Uterus (tissue), 4 donors: Measurements from ENCODE around the gene TRAF3. TPM values are rescaled to one million over a fixed set of nuclear protein-coding genes. Genes with fewer than 3 reads are reported as not detected.
"Not testable (repeated sequence)": the region's sequence is repeated elsewhere in the genome, so short reads cannot be mapped to it uniquely, and the experiment has no call there.

ENCODE experiments used
- DNase-seq, 2 donors: peaks; one replicate each; pipeline ENCODE4 v3.0.0-alpha.2; 2019 to 2020
- H3K27ac ChIP-seq, 2 donors: fragments of 200-600 bp; sonication (generic); 1 replicate in 1 of 2; 2 replicates in 1 of 2; pipeline ENCODE4 v1.5.1; 2016 to 2018
- H3K27me3 ChIP-seq, 2 donors: fragments of 200-600 bp; sonication (generic); one replicate each; pipeline ENCODE4 v1.5.1; 2018 to 2019; ENCODE audit warnings: control low read depth in 1 of 2
- H3K36me3 ChIP-seq, 2 donors: fragments of 200-600 bp; sonication (generic); one replicate each; pipeline ENCODE4 v1.5.1; 2019; ENCODE audit warnings: control low read depth in 1 of 2
- H3K4me1 ChIP-seq, 2 donors: fragments of 200-600 bp; sonication (generic); one replicate each; pipeline ENCODE4 v1.5.1; 2018 to 2019; ENCODE audit warnings: control low read depth in 1 of 2
- H3K4me3 ChIP-seq, 2 donors: fragments of 200-600 bp; sonication (generic); 1 replicate in 1 of 2; 2 replicates in 1 of 2; pipeline ENCODE4 v1.5.1; 2018 to 2019; ENCODE audit warnings: mild to moderate bottlenecking in 1 of 2
- H3K9me3 ChIP-seq, 2 donors: fragments of 200-600 bp; sonication (generic); one replicate each; pipeline ENCODE4 v1.5.1; 2019; ENCODE audit warnings: control low read depth in 1 of 2
- CTCF ChIP-seq, 4 experiments: fragments of 200-600 bp in 2 of 4; fragments of 450-650 bp in 2 of 4; sonication (generic) in 2 of 4; IDR thresholded peaks; one replicate each; pipeline ENCODE4 v1.5.1; 2016 to 2019; ENCODE audit warnings: antibody characterized with exemption in 4 of 4, mild to moderate bottlenecking in 2 of 4, moderate library complexity in 1 of 4
- POLR2A ChIP-seq, 2 donors: fragments of 450-650 bp; IDR thresholded peaks; one replicate each; pipeline ENCODE4 v1.6.1; 2016; ENCODE audit warnings: antibody characterized with exemption in 2 of 2, mild to moderate bottlenecking in 1 of 2, moderate library complexity in 1 of 2
- intact Hi-C: fragments of 100-400 bp; cut with DNase I; formaldehyde crosslinking; loops from one replicate; pipeline ENCODE4 v1.15.1; 2023; ENCODE audit warnings: low total_unique reads
- total RNA-seq, 4 donors: library from RNA; depleted of rRNA in 3 of 4; stranded (reverse); fragments of >200 nt in 3 of 4; gene quantifications; one replicate each; pipeline versions ENCODE4 v1.1.0 to v1.2.4, GENCODE V29; 2014 to 2023
- donor health status: DM: yes; HTN: yes; CAD: no.

Gene TRAF3
- total RNA-seq, 4 donors from 2014 or later: 7.4 to 33.1 (median 22.1) TPM

GRCh38 chr14:102821252-102821651 lies 44.0 kb downstream of the TRAF3 start:
- Histone ChIP-seq H3K4me1 (no peaks in the 10 kb centered on the region), H3K36me3 (no peaks in the 10 kb centered on the region), H3K27me3 (no peaks in the 10 kb centered on the region), H3K4me3 (no peak overlapping the region), H3K27ac (no peak overlapping the region), H3K9me3 (no peaks in the 10 kb centered on the region)
- intact Hi-C loops: no loop called here
- no peak for DNase-seq
- no peak for TF ChIP-seq CTCF (IDR thresholded peaks at IDR 0.05)
- no peak for TF ChIP-seq POLR2A (IDR thresholded peaks at IDR 0.05)

- Histone ChIP-seq H3K9me3 (no peaks in the 10 kb centered on the region), H3K27ac (no peak overlapping the region), H3K36me3 (no peaks in the 10 kb centered on the region), H3K4me1 (no peaks in the 10 kb centered on the region), H3K4me3 (no peak overlapping the region), H3K27me3 (no peaks in the 10 kb centered on the region)
- no peak for TF ChIP-seq POLR2A (IDR thresholded peaks at IDR 0.05)
- no peak for TF ChIP-seq CTCF (IDR thresholded peaks at IDR 0.05)
- no peak for DNase-seq
- intact Hi-C loops: no loop called here
These were observed 45.1 kb downstream of the TRAF3 start for GRCh38 chr14:102822311-102822863.

DNA sequence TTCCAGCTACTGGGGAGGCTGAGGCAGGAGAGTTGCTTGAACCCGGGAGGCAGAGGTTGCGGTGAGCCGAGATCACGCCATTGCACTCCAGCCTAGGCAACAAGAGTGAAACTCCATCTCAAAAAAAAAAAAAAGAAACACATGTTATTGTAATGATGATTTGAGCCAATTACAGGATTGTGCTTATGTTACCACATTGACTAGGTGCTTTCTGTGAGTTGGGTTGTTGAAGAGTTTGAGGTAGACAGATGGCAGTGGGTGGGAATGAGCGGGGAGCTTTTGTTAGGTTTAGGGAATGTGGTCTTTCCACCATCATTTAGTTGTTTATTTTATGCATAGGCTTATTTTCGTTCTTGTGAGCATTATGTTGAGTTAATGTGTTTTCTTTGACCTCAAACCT lies 45.6 kb downstream of the TRAF3 start:
- DNase-seq, intact Hi-C loops, H3K9me3 ChIP-seq, H3K36me3 ChIP-seq, H3K4me1 ChIP-seq, H3K27ac ChIP-seq, H3K27me3 ChIP-seq, H3K4me3 ChIP-seq: not testable (repeated sequence)

DNA sequence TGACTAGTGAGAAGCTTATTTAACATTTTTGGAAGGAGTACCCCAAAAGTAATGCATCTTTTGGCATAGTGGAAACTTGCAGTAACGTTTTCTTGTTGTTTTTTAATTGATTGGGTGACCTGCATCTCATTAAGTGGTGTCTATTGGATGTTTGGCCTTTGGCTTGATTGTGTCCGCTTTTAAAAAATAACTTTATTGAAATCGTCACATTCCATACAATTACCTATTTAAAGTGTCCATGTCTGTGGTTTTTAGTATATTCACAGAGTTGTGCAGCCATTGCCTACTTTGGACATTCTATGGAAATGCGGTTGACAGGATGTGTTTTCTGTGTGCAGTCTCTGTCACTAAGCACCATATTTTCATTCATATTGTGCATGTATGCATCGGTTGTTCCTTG lies 46.3 kb downstream of the TRAF3 start:
- TF ChIP-seq CTCF (IDR thresholded peaks at IDR 0.05) (no peak), POLR2A (IDR thresholded peaks at IDR 0.05) (no peak)
- Histone ChIP-seq H3K9me3 (no peaks in the 10 kb centered on the region), H3K4me1 (no peaks in the 10 kb centered on the region), H3K4me3 (no peak overlapping the region), H3K36me3 (no peaks in the 10 kb centered on the region), H3K27ac (no peak overlapping the region), H3K27me3 (no peaks in the 10 kb centered on the region)
- intact Hi-C loops: no loop called here
- no peak for DNase-seq

DNA sequence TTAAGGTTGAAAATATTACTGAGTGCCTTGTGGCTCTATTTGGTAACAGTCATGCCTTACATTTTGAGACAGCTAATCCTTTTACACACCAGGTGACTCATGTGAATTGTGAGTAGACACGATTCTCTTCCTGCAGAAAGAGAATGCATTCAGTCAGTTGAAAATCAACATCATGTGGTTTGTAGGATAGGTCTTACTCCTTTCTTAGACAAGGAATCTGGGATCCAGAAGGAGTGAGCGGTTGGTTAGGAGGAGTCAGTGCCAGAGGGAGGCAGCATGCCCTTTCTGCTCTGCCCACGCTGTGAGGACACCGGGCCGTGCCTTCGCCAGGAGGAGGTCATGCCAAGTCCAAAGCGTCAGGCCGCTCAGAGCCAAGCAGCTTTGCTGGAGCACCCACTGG lies 47.6 kb downstream of the TRAF3 start:
- Histone ChIP-seq H3K4me3 (no peak overlapping the region), H3K36me3 (no peaks in the 10 kb centered on the region)
- no peak for DNase-seq

More for the DNA sequence above, 47.6 kb downstream of the TRAF3 start:
- Histone ChIP-seq H3K4me1 (no peaks in the 10 kb centered on the region), H3K9me3 (no peaks in the 10 kb centered on the region), H3K27me3 (no peaks in the 10 kb centered on the region), H3K27ac (no peak overlapping the region)
- TF ChIP-seq POLR2A (IDR thresholded peaks at IDR 0.05) (no peak), CTCF (IDR thresholded peaks at IDR 0.05) (no peak)
- intact Hi-C loops: no loop called here
